GM18508 (cell line): ENCODE results near the gene LMBRD2.

Experiments
- ATAC-seq: cut with Tn5 transposase; IDR thresholded peaks from one replicate; pipeline ENCODE4 v1.9.1; 2021; ENCODE audit warnings: moderate number of reproducible peaks; ENCODE audit not compliant: insufficient read depth, unreplicated experiment

LMBRD2 gene

GRCh38 chr5:36125868-36126267 is 25.8 kb downstream of the LMBRD2 start:
- no peak for ATAC-seq

GRCh38 chr5:36111238-36111637 is 40.4 kb downstream of the LMBRD2 start:
- no peak for ATAC-seq

DNA sequence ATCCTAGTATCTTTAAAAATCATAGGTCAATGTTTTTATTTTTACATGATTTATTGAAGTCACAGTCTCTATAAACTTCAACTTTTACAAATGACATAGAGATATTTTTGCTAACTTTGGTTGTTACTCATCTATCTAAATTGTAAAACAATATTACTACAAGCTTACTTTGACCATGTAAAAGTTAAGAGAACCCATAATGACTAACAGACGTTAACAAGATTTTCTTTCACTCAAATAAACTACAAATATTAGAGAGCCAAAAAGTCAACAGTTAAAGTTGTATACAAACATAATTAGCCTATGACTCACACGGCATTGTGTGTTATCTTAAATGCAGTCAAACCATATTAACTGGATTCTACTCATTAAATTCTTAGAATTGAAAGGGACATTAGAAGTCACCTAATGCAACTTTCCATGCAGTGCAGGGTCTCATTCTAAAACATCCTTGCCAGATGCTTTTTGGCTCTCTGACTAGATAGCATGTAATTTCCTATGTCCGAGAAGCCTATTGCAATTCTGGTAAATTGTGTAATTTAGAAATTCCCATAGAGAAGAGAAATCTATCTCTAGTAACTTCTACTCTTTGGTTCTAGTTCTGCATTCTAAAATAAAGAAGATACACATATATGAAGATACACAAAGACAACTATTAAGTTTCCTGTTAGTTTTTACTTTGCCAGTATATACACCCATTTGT is 42.8 kb downstream of the LMBRD2 start:
- ATAC-seq: no peak

DNA sequence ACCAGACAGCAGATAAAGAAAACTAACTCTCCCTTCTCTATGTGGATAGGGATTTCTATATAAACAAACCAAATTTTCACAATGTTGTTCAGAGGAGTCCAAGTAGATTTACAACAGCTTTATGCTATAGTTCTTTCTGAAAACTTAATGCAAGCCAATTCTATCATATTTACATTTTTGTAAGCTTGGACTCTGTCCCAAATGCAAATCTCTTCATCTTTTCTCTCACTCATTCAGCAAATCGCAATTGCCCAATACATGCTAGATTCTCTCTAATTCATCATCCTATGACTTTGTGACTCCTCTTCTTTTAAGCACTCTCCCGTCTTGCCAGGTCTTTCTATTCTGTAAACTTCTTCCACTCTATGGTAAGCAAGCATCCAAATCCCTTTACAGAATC is 45.9 kb downstream of the LMBRD2 start:
- ATAC-seq: no peak

- no peak for ATAC-seq
Measured at GRCh38 chr5:36099748-36100147, 51.9 kb downstream of the LMBRD2 start.

- ATAC-seq: no peak
Measured at GRCh38 chr5:36096486-36096885, 55.2 kb downstream of the LMBRD2 start.

- peak; percentile 79 for ATAC-seq
Measured at GRCh38 chr5:36089989-36090388, 61.7 kb downstream of the LMBRD2 start.

- ATAC-seq: peak; percentile 91
Measured at GRCh38 chr5:36079200-36079781, 72.4 kb downstream of the LMBRD2 start.

GRCh38 chr5:36078430-36078829 is 73.3 kb downstream of the LMBRD2 start:
- no peak for ATAC-seq

- peak; percentile 65 for ATAC-seq
Measured at GRCh38 chr5:36073595-36074216, 78.0 kb downstream of the LMBRD2 start.

DNA sequence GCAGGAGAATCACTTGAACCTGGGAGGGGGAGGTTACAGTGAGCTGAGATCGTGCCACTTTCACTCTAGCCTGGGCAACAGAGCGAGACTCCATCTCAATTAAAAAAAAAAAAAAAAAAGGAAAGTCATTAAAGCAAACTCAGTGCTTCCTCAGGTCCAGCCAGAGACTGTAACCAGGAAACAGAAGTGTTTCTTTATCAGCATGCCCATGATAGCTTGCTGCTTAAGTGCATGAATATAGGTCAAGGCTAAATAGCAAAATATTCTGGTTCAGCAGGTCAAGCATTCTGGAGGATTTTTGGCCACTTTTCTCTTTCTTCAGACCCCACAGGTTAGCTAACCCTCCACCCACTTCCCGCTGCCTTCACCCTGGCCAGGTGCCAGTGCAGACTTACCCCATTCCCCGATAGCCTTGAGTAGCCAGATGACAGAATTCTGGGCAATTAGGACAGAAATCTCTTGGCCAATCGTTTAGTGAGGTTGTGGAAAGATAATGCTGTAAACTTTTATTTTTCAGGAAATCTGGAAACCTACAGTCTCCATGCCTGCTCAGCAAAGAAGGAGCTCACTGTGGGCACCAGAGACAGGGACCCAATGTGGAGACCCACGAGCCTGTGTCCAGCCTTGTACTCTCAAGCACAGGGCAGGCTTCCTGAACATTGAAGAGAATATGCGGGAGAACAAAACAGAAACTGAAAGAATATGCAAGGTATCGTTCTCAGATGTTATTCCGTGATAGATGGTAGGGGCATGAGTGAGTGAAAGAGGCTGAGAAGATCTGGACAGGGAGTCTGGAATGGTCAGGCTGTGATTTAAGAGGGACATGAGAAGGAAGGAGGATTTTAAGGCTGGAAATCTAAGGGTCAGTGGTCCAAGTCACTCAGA is 80.8 kb downstream of the LMBRD2 start:
- peak; percentile 57 for ATAC-seq

GRCh38 chr5:36068751-36069281 is 82.9 kb downstream of the LMBRD2 start:
- ATAC-seq: no peak

DNA sequence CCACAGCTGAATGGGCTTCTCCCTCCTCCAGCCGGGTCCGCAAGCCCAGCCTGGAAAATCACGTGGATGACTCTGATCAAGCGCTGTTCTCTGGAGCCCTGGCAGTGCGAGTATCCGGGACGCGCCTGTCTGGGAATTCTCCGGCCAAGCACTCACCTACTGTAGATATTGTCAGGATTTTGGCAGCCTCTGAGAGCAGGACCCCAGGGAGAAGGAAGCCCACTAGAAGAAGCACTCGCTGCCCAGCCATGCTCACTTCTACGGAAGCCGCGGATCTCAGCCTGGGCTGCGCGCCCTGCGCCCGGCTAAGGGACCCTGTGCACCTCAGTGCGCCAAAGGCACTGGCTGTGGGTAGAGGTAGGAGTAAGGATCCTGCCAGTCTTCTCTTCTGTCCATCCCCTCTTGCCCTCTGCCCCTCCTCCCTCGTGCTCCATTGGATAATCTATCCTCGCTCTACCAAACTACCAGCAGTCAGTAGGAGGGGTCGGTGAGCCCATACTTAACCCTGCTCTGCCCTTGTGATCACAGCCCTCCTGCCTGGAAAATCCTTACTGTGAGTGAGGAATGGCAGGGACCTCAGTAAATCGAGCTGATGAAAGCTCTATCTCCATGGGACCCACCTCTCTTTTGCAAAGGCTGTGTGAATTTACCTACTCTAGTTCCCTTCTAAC is 85.0 kb downstream of the LMBRD2 start, which contains the start of gene UGT3A2:
Gene UGT3A2 (minus strand): TSS at position 343 of the 671 bp plus-strand sequence. CDS start 93 bp downstream, at position 250.
- no peak for ATAC-seq

- ATAC-seq: no peak
Measured at GRCh38 chr5:36066001-36066539, 85.6 kb downstream of the LMBRD2 start.

DNA sequence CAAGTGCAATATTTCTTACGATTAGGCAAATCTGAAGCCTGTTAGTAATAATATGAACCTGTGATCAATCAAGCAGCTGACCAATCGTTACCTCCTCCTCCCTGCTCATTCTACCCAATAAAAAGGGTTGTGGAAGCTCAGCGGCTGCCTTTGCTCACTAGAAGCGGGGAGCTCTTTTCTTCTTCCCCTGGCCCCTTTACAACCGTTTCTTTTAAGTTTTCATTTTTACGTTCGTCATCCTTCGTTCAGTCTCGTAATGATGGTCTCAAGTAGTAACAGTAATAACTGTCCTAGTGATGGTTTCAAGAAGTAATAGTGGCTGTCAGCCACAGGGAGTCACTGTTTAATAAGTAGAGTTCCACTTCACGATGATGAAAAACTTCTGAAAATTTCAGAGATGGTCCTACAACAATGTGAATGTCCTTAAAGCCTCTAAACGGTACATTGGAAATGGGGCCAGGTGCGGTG is 91.2 kb downstream of the LMBRD2 start:
- ATAC-seq: no peak

- no peak for ATAC-seq
Measured at GRCh38 chr5:36059571-36060419, 91.9 kb downstream of the LMBRD2 start.

DNA sequence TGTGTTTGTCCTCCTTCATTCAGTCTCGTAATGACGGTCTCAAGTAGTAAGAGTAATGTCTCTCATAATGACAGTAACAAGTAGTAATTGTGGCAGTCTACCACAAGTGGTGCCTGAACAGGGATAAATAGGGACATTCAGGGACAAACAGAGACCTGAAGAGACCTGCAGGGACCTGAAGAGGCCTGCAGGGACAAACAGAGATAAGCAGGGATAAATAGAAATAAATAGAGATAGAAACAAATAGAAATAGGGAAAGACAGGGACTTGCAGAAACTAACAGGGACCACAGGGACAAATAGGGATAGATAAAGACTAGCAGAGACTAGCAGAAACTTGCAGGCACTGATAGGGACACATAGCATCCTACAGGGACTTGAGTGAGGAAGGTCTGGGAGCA is 92.9 kb downstream of the LMBRD2 start:
- ATAC-seq: no peak

DNA sequence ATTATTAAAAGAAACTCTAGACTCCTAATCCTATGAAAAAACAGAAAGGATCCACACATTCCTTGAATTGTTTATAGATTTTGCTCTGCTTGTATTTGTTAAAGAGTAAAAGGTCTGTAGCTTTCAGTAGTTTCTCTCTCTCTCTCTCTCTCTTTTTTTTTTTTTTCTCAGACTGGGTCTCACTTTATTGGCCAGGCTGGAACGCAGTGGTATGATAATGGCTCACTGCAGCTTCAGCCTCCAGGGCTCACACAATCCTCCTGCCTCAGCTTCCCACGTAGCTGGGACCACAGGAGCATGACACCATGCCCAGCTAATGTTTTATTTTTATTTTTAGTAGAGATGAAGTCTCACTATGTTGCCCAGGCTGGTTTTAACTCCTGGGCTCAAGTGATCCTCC is 94.3 kb downstream of the LMBRD2 start:
- no peak for ATAC-seq

GRCh38 chr5:36056422-36056821 is 95.3 kb downstream of the LMBRD2 start:
- ATAC-seq: no peak
